Bronchial epithelial cell (primary cell): Measurements from ENCODE around the gene MYRIP. TPM values are rescaled to one million over a fixed set of nuclear protein-coding genes. Genes with fewer than 3 reads are reported as not detected.

Source experiments
- DNase-seq: peaks from one replicate; pipeline ENCODE4 v3.0.0-alpha.2; 2010; ENCODE audit warnings: low read depth
- FAIRE-seq: peaks from 2 replicates; lab custom pipeline; 2011; peaks lifted over from hg19 to GRCh38; lab: Jason Lieb, UNC
- H3K27me3 ChIP-seq: 2 replicates; pipeline ENCODE4 v1.5.1; 2011; ENCODE audit warnings: low read length; ENCODE audit not compliant: control insufficient read depth, insufficient read depth
- H3K36me3 ChIP-seq: 2 replicates; pipeline ENCODE4 v1.5.1; 2011; ENCODE audit warnings: low read length; ENCODE audit not compliant: control insufficient read depth, insufficient read depth
- H3K4me3 ChIP-seq: 2 replicates; pipeline ENCODE4 v1.5.1; 2011; ENCODE audit warnings: mild to moderate bottlenecking, low read depth, low read length, control low read depth
- total RNA-seq: library from RNA; depleted of rRNA; stranded (reverse); fragments of >200 nt; gene quantifications from 2 replicates; pipeline ENCODE4 v1.2.1, GENCODE V29; 2014
- TF ChIP-seq, protein P1 (sequence below): IDR thresholded peaks from 2 replicates; pipeline ENCODE4 v1.5.1; 2011; ENCODE audit warnings: mild to moderate bottlenecking, moderate library complexity, low read length, control low read depth, inconsistent platforms; ENCODE audit not compliant: insufficient read depth, severe bottlenecking

The MYRIP gene
- total RNA-seq, 1 donor from 2014 or later, result not detected

DNA sequence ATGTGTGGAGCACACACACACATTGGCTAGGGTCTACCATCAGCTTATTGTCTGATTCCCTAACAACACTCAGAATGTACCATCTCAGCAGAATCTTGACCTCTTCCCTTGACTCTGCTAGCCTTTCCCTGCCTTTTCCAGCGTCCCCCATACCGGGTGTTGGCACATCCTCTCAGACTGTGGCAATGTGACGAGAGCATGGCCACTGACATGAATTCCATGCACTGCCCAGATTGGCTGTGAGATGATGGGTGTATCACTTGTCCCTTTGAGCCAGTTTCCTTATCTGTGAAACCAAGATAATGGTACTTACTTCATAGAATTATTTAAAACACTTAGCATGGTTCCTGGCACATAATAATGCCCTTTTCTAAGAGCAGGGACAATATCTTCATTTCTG lies 439.8 kb downstream of the MYRIP start:
- Histone ChIP-seq H3K27me3 (no peaks in the 10 kb centered on the region), H3K36me3 (no peaks in the 10 kb centered on the region), H3K4me3 (no peak overlapping the region)
- TF ChIP-seq, protein P1, sequence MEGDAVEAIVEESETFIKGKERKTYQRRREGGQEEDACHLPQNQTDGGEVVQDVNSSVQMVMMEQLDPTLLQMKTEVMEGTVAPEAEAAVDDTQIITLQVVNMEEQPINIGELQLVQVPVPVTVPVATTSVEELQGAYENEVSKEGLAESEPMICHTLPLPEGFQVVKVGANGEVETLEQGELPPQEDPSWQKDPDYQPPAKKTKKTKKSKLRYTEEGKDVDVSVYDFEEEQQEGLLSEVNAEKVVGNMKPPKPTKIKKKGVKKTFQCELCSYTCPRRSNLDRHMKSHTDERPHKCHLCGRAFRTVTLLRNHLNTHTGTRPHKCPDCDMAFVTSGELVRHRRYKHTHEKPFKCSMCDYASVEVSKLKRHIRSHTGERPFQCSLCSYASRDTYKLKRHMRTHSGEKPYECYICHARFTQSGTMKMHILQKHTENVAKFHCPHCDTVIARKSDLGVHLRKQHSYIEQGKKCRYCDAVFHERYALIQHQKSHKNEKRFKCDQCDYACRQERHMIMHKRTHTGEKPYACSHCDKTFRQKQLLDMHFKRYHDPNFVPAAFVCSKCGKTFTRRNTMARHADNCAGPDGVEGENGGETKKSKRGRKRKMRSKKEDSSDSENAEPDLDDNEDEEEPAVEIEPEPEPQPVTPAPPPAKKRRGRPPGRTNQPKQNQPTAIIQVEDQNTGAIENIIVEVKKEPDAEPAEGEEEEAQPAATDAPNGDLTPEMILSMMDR, result no peak
- DNase-seq (no peak), FAIRE-seq (no peak)

DNA sequence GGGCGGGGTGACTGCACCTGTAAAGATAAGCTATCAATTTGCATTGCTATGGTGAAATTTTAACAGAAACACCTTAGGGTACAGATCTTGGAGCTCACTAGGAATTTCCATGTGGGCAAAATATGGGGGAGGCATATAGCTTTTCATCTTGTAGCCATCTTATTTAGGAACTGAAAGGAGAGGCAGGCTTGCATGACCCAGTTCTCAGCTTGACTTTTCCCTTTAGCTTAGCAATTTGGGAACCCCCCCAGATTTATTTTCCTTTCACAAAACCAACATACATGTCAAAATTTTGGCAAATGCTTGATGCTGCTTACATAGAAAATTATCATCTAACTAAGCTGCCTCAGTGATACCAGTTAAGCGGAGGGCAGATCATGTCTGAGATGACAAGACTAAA lies 445.1 kb downstream of the MYRIP start:
- FAIRE-seq (no peak), DNase-seq (no peak)
- TF ChIP-seq, protein P1, result no peak

DNA sequence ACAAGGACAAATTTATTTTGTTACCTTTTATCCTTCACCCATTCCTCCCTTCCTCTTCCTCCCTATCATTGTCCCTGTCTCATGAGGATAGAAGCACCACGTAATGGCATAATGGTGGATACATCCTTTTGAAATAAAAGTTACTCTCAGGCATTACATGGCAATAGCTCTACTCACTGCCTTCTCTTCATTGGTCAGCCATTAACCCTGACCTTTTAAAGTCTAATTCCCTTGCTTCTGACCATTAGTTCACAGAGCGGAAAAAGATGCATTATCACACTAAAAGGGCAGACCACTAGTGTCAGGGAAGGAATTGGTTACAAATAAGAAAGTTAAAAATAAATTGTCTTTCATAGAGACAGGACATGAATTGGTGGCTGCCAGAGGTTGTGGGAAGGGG lies 445.5 kb downstream of the MYRIP start:
- Histone ChIP-seq H3K4me3 (no peak overlapping the region), H3K36me3 (no peaks in the 10 kb centered on the region), H3K27me3 (no peaks in the 10 kb centered on the region)
- TF ChIP-seq, protein P1, result no peak
- FAIRE-seq (no peak), DNase-seq (no peak)

More for the DNA sequence above, 445.1 kb downstream of the MYRIP start:
- no peak overlapping the region for H3K4me3 ChIP-seq
- H3K36me3 ChIP-seq, result no peaks in the 10 kb centered on the region
- H3K27me3 ChIP-seq, result no peaks in the 10 kb centered on the region

DNA sequence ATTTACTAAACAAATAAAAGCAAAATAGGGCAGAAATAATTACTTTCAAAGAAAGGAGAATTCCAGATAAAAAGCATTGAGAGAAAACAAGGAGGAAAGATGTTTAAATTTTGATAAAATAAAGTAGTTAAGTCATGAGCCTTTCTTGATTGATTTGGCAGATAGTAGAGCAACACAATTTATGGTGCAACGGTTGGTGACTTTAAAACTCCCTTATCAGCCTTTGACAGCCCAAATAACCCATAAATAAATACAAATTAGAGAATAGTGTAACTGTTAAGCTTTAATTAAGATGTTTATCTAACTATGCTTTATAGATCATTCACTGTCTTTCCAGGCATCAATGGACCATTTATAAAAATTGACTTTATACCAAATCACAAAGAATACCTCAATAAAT lies 446.1 kb downstream of the MYRIP start:
- TF ChIP-seq, protein P1, result no peak
- Histone ChIP-seq H3K27me3 (no peaks in the 10 kb centered on the region), H3K36me3 (no peaks in the 10 kb centered on the region), H3K4me3 (no peak overlapping the region)
- FAIRE-seq (no peak), DNase-seq (no peak)

DNA sequence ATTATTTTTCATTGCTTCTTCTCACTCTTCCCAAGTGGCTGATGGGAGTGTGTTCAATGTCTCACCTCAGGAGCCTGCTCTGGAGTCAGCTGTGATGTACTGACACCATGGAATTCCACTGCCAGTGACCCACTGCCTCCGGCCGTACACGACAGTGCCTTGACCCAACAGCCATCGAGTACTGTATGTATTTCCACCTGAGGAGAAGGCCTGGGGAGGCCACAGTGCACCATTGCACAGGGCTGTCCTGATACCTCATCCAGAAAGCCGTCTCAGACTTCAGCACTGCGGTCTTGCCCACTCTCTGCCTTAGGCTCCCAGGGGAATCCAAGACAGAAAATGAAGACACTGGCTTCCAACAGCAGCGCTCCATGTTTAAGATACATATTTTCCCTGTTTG lies 448.7 kb downstream of the MYRIP start:
- Histone ChIP-seq H3K4me3 (no peak overlapping the region), H3K36me3 (no peaks in the 10 kb centered on the region), H3K27me3 (no peaks in the 10 kb centered on the region)
- FAIRE-seq (no peak), DNase-seq (no peak)
- TF ChIP-seq, protein P1, result no peak

DNA sequence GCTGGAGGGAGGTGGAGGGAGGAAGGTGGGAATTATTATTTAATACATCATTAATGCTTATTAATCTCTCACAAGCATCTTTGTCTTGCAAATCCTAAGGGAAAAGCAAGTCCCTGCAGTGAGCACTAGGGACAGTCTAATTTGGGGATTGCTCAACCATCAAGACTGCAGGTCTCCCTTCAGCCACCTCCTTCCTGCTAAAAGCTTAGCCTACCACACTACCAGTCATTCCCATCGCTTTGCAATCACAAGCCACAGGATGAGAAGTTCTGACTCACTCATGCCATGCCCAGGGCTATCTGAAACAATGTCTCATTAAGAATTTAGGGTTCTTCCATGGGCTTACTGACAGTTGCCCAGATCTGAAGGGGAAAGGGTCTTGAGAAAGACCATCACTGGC lies 449.1 kb downstream of the MYRIP start:
- Histone ChIP-seq H3K36me3 (no peaks in the 10 kb centered on the region), H3K4me3 (no peak overlapping the region), H3K27me3 (no peaks in the 10 kb centered on the region)
- DNase-seq (peak; percentile 94), FAIRE-seq (peak; percentile 88)
- TF ChIP-seq, protein P1, result peak; percentile 44
